ENCODE results near the gene SDR42E2.
A peak's percentile ranks its signal among the peaks of the same experiment; 100 is the strongest.

The SDR42E2 gene

GRCh38 chr16:22232277-22233036 is 70.2 kb downstream of the SDR42E2 start:
- DNase-seq (peak; percentile 20 to 42), ATAC-seq (peak; percentile 100)
- H3K27ac Mint-ChIP-seq: no peak overlapping the region
- H3K4me1 Mint-ChIP-seq: peaks cover 16% of the 10 kb centered on the region
- no peaks in the 10 kb centered on the region for H3K27me3 Mint-ChIP-seq
- H3K9me3 Mint-ChIP-seq: no peaks in the 10 kb centered on the region
- no peak overlapping the region for H3K4me3 Mint-ChIP-seq

GRCh38 chr16:22233037-22233372 is 70.7 kb downstream of the SDR42E2 start:
- Mint-ChIP-seq H3K4me1 (peaks cover 18% of the 10 kb centered on the region), H3K4me3 (no peak overlapping the region), H3K27ac (no peak overlapping the region), H3K27me3 (no peaks in the 10 kb centered on the region), H3K9me3 (no peaks in the 10 kb centered on the region)
- ATAC-seq (no peak), DNase-seq (no peak)

DNA sequence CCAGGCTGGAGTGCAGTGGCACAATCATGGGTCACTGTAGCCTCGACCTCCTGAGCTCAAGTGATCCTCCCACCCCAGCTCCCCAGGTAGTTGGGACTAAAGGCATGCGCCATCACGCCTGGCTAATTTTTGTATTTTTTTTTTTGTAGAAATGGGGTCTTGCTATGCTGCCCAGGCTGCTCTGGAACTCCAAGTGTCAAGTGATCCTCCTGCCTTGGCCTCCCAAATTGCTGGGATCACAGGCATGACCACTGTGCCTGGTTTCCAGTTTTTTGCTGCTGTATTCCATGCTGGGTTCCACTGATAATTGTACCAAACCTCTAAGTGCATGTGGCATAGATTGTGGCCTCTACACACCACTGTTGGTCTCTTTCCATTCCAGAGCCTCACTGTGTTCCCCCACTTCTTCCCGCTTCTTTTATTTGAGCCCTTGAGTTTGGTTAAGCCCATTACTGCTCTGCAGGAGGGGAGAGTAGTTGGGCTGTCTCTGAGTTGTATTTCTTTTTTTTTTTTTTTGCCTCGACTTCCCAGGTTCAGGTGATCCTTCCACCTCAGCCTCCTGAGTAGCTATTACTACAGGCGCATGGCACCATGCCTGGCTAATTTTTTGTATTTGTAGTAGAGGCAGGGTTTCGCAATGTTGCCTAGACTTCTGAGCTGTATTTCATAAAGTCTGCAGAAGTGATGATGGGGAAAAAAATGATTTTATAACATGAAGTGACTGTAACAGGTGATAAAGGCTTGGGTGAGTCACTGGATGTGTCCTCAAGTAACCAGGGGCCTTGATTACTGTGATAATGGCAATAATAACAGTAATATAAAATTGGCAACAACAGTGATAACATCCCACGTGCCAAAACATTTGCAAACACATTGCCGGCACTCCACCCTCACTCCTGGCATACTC is 73.8 kb downstream of the SDR42E2 start:
- Mint-ChIP-seq H3K9me3 (no peaks in the 10 kb centered on the region), H3K4me1 (peaks cover 46% of the 10 kb centered on the region), H3K27me3 (no peaks in the 10 kb centered on the region), H3K4me3 (no peak overlapping the region), H3K27ac (no peak overlapping the region)
- no peak for DNase-seq
- no peak for ATAC-seq

- Mint-ChIP-seq H3K27me3 (no peaks in the 10 kb centered on the region), H3K4me3 (no peak overlapping the region), H3K9me3 (no peaks in the 10 kb centered on the region), H3K4me1 (peaks cover 33% of the 10 kb centered on the region), H3K27ac (peak overlapping the region; percentile 15 to 78)
- DNase-seq: no peak
- ATAC-seq: peak; percentile 53
Observed at GRCh38 chr16:22239131-22239805, 77.0 kb downstream of the SDR42E2 start.

GRCh38 chr16:22240023-22240710 is 77.9 kb downstream of the SDR42E2 start:
- DNase-seq (no peak), ATAC-seq (no peak)
- peak overlapping the region in 1 of 2 donors; percentile 46 for H3K27ac Mint-ChIP-seq
- H3K4me3 Mint-ChIP-seq: peak overlapping the region; percentile 48 to 61
- no peaks in the 10 kb centered on the region for H3K9me3 Mint-ChIP-seq
- H3K4me1 Mint-ChIP-seq: peaks cover 33% of the 10 kb centered on the region
- no peaks in the 10 kb centered on the region for H3K27me3 Mint-ChIP-seq
